Progenitor cell of endocrine pancreas (in vitro differentiated cells): ENCODE measurements around the gene RARB. TPM values are rescaled to one million over a fixed set of nuclear protein-coding genes. Genes with fewer than 3 reads are reported as not detected.
A peak's percentile ranks its signal among the peaks of the same experiment; 100 is the strongest.

Source experiments
- DNase-seq: peaks from one replicate; pipeline ENCODE4 v3.0.0; 2021; ENCODE audit warnings: low spot score; ENCODE audit not compliant: unreplicated experiment
- H3K27ac Mint-ChIP-seq: 2 replicates; pipeline ENCODE4 v1.8.0; 2021; ENCODE audit warnings: mild to moderate bottlenecking, moderate library complexity, mixed read lengths
- H3K27me3 Mint-ChIP-seq: 2 replicates; pipeline ENCODE4 v1.8.0; 2021; ENCODE audit warnings: mixed read lengths
- H3K36me3 Mint-ChIP-seq: 2 replicates; pipeline ENCODE4 v1.8.0; 2022; ENCODE audit warnings: mixed read lengths; ENCODE audit not compliant: insufficient read depth
- H3K4me1 Mint-ChIP-seq: 2 replicates; pipeline ENCODE4 v1.8.0; 2021; ENCODE audit warnings: low read depth, mixed read lengths
- H3K4me3 Mint-ChIP-seq: 2 replicates; pipeline ENCODE4 v1.8.0; 2021; ENCODE audit warnings: low read depth, mild to moderate bottlenecking, moderate library complexity, mixed read lengths
- H3K9me3 Mint-ChIP-seq: 2 replicates; pipeline ENCODE4 v1.8.0; 2021; ENCODE audit warnings: low read depth, mixed read lengths
- total RNA-seq: library from RNA; stranded (reverse); gene quantifications from 2 replicates; pipeline ENCODE4 v1.2.1, GENCODE V29; 2021
- TF ChIP-seq, protein P1 (sequence below): fragments of 200-600 bp; sonication (generic); IDR thresholded peaks from one replicate; pipeline ENCODE4 v1.5.0; 2021; ENCODE audit warnings: antibody characterized with exemption, mild to moderate bottlenecking; ENCODE audit not compliant: unreplicated experiment

RARB gene
- total RNA-seq, 1 donor from 2014 or later: 30.0 TPM

GRCh38 chr3:25410703-25411102 lies 17.4 kb upstream of the RARB start:
- TF ChIP-seq, protein P1, sequence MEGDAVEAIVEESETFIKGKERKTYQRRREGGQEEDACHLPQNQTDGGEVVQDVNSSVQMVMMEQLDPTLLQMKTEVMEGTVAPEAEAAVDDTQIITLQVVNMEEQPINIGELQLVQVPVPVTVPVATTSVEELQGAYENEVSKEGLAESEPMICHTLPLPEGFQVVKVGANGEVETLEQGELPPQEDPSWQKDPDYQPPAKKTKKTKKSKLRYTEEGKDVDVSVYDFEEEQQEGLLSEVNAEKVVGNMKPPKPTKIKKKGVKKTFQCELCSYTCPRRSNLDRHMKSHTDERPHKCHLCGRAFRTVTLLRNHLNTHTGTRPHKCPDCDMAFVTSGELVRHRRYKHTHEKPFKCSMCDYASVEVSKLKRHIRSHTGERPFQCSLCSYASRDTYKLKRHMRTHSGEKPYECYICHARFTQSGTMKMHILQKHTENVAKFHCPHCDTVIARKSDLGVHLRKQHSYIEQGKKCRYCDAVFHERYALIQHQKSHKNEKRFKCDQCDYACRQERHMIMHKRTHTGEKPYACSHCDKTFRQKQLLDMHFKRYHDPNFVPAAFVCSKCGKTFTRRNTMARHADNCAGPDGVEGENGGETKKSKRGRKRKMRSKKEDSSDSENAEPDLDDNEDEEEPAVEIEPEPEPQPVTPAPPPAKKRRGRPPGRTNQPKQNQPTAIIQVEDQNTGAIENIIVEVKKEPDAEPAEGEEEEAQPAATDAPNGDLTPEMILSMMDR: no peak
- Mint-ChIP-seq H3K36me3 (no peaks in the 10 kb centered on the region), H3K27ac (peak overlapping the region; percentile 83), H3K4me1 (peaks cover 17% of the 10 kb centered on the region), H3K9me3 (peaks cover 18% of the 10 kb centered on the region), H3K4me3 (no peak overlapping the region), H3K27me3 (no peaks in the 10 kb centered on the region)
- no peak for DNase-seq

- Mint-ChIP-seq H3K4me1 (peaks cover 17% of the 10 kb centered on the region), H3K4me3 (no peak overlapping the region), H3K27ac (no peak overlapping the region), H3K27me3 (no peaks in the 10 kb centered on the region), H3K36me3 (no peaks in the 10 kb centered on the region), H3K9me3 (peaks cover 24% of the 10 kb centered on the region)
- DNase-seq: no peak
- TF ChIP-seq, protein P1: no peak
Measured at GRCh38 chr3:25412269-25412668, 15.8 kb upstream of the RARB start.

- TF ChIP-seq, protein P1: no peak
- Mint-ChIP-seq H3K4me1 (peaks cover 9% of the 10 kb centered on the region), H3K27ac (no peak overlapping the region), H3K27me3 (no peaks in the 10 kb centered on the region), H3K4me3 (no peak overlapping the region), H3K9me3 (peaks cover 32% of the 10 kb centered on the region), H3K36me3 (no peaks in the 10 kb centered on the region)
- no peak for DNase-seq
Measured at GRCh38 chr3:25416176-25416575, 11.9 kb upstream of the RARB start.

DNA sequence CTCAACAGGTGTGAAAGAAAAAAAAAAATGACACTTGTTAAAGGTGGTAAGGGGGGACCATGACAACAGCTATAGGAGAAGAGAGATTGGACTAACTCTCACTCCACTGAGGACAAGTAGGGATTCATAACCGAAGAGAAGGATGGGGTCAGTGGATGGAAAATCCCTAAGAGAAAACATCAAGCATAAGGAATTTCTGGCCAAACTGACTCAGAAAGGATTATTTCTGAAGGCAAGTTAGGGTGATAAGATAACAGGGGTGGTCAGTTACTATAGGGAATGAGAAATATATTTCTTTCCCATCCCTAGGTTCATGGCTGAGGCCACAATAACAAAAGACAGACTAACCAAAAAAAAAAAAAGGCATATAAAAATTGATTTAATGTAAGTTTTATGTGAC lies 9.5 kb upstream of the RARB start:
- Mint-ChIP-seq H3K9me3 (peaks cover 25% of the 10 kb centered on the region), H3K27ac (no peak overlapping the region)
- TF ChIP-seq, protein P1: no peak

DNA sequence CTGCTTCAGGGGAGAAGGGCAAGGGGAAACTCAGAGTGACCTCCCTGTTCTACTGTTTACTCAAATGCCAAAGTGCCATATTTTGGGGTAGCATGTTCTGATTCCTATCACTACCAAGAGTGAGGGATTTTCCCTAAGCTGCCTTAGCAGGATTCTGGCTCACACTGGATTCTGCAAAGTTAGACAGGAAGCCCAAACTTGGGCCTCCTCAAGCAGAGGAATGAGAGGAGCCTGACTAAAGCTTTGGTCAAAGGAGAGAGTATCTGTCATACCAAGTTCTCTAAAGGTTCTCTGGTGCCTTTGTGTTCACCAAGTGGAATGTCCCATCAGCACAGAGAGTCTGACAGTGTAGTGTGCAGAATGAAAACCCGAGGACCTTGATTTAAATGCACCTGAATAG lies 8.8 kb upstream of the RARB start:
- Mint-ChIP-seq H3K27me3 (no peaks in the 10 kb centered on the region), H3K27ac (no peak overlapping the region), H3K36me3 (no peaks in the 10 kb centered on the region), H3K4me1 (peaks cover 12% of the 10 kb centered on the region), H3K9me3 (peaks cover 18% of the 10 kb centered on the region), H3K4me3 (no peak overlapping the region)
- DNase-seq: no peak
- TF ChIP-seq, protein P1: no peak

More for the DNA sequence above, 9.5 kb upstream of the RARB start:
- H3K36me3 Mint-ChIP-seq: no peaks in the 10 kb centered on the region
- H3K4me3 Mint-ChIP-seq: no peak overlapping the region
- DNase-seq: no peak
- no peaks in the 10 kb centered on the region for H3K27me3 Mint-ChIP-seq
- H3K4me1 Mint-ChIP-seq: peaks cover 8% of the 10 kb centered on the region
